ENCODE measurements around the gene CDCA8. TPM values are rescaled to one million over a fixed set of nuclear protein-coding genes. Genes with fewer than 3 reads are reported as not detected.

CDCA8 gene
- total RNA-seq, 1 experiment from 2014 or later: 51.7 TPM

DNA sequence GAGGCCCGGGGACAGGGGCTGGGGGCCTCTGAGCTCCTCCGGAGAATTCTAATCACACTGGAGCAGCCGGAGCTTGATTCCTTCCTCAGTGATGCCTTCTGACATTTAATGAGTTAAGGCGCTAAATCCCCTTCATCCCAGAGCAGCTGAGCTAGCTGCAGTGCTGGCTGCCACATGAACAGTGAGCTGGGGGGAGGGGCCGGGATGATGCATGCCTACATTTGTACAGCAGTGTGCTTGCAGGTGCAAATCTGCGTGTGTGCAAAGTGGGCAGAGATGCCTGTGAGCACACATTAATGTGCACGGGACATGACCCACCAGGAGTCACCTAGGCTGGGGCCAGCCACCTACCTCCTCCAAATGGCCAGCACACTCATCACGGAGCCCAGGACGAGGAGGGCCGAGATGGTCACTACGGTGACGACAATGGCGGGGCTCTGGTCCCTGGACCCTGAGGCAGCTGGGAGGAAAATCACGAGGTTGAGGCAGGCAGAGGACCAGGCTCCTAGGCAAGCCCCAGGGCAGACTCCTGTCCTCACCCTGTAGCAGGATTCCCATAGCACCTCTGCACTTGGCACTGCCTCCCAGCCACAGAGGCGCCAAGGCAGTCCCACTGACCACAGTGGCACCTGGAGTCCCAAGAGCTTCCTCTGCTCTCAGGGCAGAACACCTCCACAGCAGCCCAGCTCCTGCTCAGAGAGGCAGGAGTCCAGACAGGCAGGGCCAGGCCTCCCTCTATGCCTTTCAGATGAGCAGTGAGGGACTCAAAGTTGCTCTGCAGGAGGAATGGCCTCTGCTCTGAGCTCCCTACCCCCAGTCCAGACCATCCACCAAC, 34.7 kb downstream of the CDCA8 start:
- no peak overlapping the region for H3K4me2 ChIP-seq (ENCODE audit: low read length)
- no peak for ATAC-seq
- no peaks in the 10 kb centered on the region for H3K9me2 ChIP-seq (ENCODE audit: insufficient read depth)
- no peak overlapping the region for H3K4me3 ChIP-seq (replicated peaks in 1 of 2; ENCODE audit: low read depth in 1 of 2, low read length in 2 of 2)
- RAD21 ChIA-PET (ENCODE audit: low non-redundant PET in 1 of 2, low total read pairs in 2 of 2, uncharacterized antibody in 2 of 2, unreplicated experiment in 2 of 2): no interaction called here
- H3K4me1 ChIP-seq (ENCODE audit: control insufficient read depth in 1 of 2, insufficient read depth in 2 of 2, low read length in 2 of 2): no peaks in the 10 kb centered on the region
- no peaks in the 10 kb centered on the region for H3K36me3 ChIP-seq (ENCODE audit: control insufficient read depth in 1 of 2, insufficient read depth in 2 of 2, low read length in 2 of 2)
- no peak overlapping the region for H2AFZ ChIP-seq (ENCODE audit: low read depth, low read length, poor library complexity, severe bottlenecking)
- H3K79me2 ChIP-seq (ENCODE audit: insufficient read depth, low read length): no peaks in the 10 kb centered on the region
- H4K20me1 ChIP-seq (ENCODE audit: insufficient read depth): no peaks in the 10 kb centered on the region
- intact Hi-C loops (cut with micrococcal nuclease): no loop called here
- no peak overlapping the region for H3K27ac ChIP-seq (ENCODE audit: low read depth, low read length)
- no TSS peak for BruUV-seq (replicated peaks)
- no peak overlapping the region for H3K9ac ChIP-seq (ENCODE audit: low read length)
- TF ChIP-seq ZFX (IDR thresholded peaks at IDR 0.05) (no peak), FOSL1 (IDR thresholded peaks at IDR 0.05; ENCODE audit: low read depth) (no peak), POLR2A (IDR thresholded peaks at IDR 0.05; ENCODE audit: borderline replicate concordance, extremely low read depth, insufficient read depth, insufficient read length) (no peak), SRF (IDR thresholded peaks at IDR 0.05; ENCODE audit: low read depth) (no peak), ZNF274 (IDR thresholded peaks at IDR 0.05; ENCODE audit: low read depth, low read length) (no peak), TCF7L2 (IDR thresholded peaks at IDR 0.05; ENCODE audit: borderline replicate concordance, extremely low read depth, insufficient read depth, insufficient read length) (no peak)
- TF ChIP-seq, protein P1, sequence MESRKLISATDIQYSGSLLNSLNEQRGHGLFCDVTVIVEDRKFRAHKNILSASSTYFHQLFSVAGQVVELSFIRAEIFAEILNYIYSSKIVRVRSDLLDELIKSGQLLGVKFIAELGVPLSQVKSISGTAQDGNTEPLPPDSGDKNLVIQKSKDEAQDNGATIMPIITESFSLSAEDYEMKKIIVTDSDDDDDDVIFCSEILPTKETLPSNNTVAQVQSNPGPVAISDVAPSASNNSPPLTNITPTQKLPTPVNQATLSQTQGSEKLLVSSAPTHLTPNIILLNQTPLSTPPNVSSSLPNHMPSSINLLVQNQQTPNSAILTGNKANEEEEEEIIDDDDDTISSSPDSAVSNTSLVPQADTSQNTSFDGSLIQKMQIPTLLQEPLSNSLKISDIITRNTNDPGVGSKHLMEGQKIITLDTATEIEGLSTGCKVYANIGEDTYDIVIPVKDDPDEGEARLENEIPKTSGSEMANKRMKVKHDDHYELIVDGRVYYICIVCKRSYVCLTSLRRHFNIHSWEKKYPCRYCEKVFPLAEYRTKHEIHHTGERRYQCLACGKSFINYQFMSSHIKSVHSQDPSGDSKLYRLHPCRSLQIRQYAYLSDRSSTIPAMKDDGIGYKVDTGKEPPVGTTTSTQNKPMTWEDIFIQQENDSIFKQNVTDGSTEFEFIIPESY (IDR thresholded peaks at IDR 0.05; ENCODE audit: extremely low read depth, insufficient replicate concordance, low read length): no peak
- POLR2A ChIA-PET: no interaction called here
- CTCF ChIA-PET: no interaction called here
- no peaks in the 10 kb centered on the region; the same call in 1 of the 2 replicates for H3K27me3 ChIP-seq (ENCODE audit: insufficient read depth, low read length)
- H3K9me3 ChIP-seq (ENCODE audit: control insufficient read depth in 1 of 2, insufficient read depth in 1 of 2, low read depth in 1 of 2, low read length in 2 of 2): no peaks in the 10 kb centered on the region
- DNase-seq (ENCODE audit: low read depth, low spot score): no peak
